GM12891 (cell line): ENCODE data around the gene MRGPRG.

Source experiments
- DNase-seq: peaks from one replicate; pipeline ENCODE4 v3.0.0; 2011; ENCODE audit warnings: low spot score; ENCODE audit not compliant: insufficient read length
- FAIRE-seq: peaks from 2 replicates; lab custom pipeline; 2011; peaks lifted over from hg19 to GRCh38; lab: Jason Lieb, UNC
- PAX5 ChIP-seq: IDR thresholded peaks from 2 replicates; pipeline ENCODE4 v1.6.1; 2011; ENCODE audit warnings: low read length, moderate library complexity, mild to moderate bottlenecking; ENCODE audit not compliant: insufficient read depth, severe bottlenecking
- POLR2A ChIP-seq: IDR thresholded peaks from 2 replicates; pipeline ENCODE4 v1.6.1; 2011; ENCODE audit warnings: low read depth, low read length, control low read depth
- POLR2AphosphoS5 ChIP-seq: IDR thresholded peaks from 2 replicates; pipeline ENCODE4 v1.6.1; 2011; ENCODE audit warnings: low read depth, low read length, control low read depth
- POU2F2 ChIP-seq: IDR thresholded peaks from 2 replicates; pipeline ENCODE4 v1.6.1; 2011; ENCODE audit warnings: low read depth, mild to moderate bottlenecking, control low read depth, low read length, moderate library complexity
- SPI1 ChIP-seq: IDR thresholded peaks from 2 replicates; pipeline ENCODE4 v1.6.1; 2011; ENCODE audit warnings: low read depth, low read length, control low read depth
- TAF1 ChIP-seq: IDR thresholded peaks from 2 replicates; pipeline ENCODE4 v1.6.1; 2011; ENCODE audit warnings: low read depth, low read length, control low read depth

The MRGPRG gene

DNA sequence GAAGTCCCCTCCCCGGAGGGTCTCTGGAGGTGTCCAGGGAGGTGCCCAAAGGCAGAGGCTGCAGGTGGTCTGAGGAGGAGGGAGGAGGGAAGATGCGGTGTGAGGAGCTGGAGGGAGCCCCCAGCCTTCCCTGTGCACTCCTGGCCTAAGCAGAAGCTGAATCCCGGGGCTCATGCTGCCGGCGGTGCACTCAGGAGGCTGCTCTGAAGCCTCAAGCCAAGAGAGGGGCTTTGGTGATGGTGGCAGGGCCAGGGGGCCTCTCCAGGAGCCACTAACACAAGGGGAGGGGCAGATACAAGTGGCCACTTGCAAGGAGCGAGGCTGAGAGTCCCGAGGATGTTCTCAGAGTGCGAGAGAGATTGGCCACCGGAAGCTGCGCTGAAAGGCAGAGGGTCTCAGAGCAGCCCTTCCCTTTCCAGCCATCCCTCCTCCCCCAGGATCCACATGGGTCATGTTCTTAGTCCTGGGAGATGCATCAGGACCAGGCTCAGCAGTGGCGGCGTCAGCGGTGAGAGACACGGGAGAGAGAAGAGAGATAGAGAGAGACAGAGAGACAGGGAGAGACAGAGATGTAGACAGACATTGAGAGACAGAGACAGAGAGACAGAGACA, 774 bp upstream of the MRGPRG start:
- TF ChIP-seq PAX5 = no peak
- no peak for TF ChIP-seq POLR2AphosphoS5
- TF ChIP-seq POU2F2 = no peak
- no peak for TF ChIP-seq TAF1
- TF ChIP-seq POLR2A = no peak
- TF ChIP-seq SPI1 = no peak
- no peak for FAIRE-seq
- DNase-seq = no peak

GRCh38 chr11:3217818-3218482, 663 bp downstream of the MRGPRG start:
- DNase-seq (no peak), FAIRE-seq (no peak)
- TF ChIP-seq POU2F2 (no peak), POLR2AphosphoS5 (no peak), PAX5 (no peak), POLR2A (no peak), SPI1 (no peak), TAF1 (no peak)

DNA sequence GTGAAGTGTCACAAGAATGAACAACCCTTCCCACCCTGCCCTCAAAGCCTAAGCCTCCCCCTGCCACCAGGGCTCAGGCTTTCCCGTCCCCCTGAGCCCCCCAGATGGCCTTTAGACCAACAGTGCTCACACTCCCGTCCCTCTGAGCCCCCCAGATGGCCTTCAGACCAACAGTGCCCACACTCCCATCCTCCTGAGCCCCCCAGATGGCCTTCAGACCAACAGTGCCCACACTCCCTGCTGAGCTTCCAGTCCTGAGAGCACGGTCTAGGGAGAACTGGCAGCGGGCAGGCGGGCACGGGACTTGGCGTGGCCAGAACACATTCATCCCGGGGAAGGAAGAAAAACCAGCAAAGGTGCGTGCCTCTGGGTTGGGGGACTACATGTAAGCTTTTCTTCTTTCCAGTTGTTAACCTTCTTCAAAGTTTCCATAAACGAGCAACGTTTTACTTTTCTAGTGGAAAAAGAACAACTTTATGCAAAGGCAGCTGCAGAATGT, 2.5 kb downstream of the MRGPRG start:
- no peak for DNase-seq
- TF ChIP-seq PAX5 (no peak), TAF1 (no peak), POLR2A (no peak), POLR2AphosphoS5 (no peak)
- no peak for FAIRE-seq

- DNase-seq (no peak), FAIRE-seq (no peak)
- TF ChIP-seq POLR2AphosphoS5 (no peak), PAX5 (no peak), POU2F2 (no peak), TAF1 (no peak), SPI1 (no peak), POLR2A (no peak)
Observed at GRCh38 chr11:3215346-3216026, 3.1 kb downstream of the MRGPRG start.

GRCh38 chr11:3214420-3214699, 4.3 kb downstream of the MRGPRG start:
- FAIRE-seq = no peak
- TF ChIP-seq TAF1 (no peak), PAX5 (no peak), POU2F2 (no peak)
- DNase-seq = no peak

GRCh38 chr11:3213659-3214419, 4.8 kb downstream of the MRGPRG start:
- no peak for TF ChIP-seq POU2F2
- no peak for TF ChIP-seq POLR2A
- no peak for TF ChIP-seq TAF1
- TF ChIP-seq PAX5 = no peak
- FAIRE-seq (no peak), DNase-seq (no peak)

GRCh38 chr11:3208272-3208671, 10.3 kb downstream of the MRGPRG start:
- DNase-seq (no peak), FAIRE-seq (no peak)
- TF ChIP-seq POU2F2 (no peak), POLR2AphosphoS5 (no peak), PAX5 (no peak), SPI1 (no peak), POLR2A (no peak), TAF1 (no peak)

DNA sequence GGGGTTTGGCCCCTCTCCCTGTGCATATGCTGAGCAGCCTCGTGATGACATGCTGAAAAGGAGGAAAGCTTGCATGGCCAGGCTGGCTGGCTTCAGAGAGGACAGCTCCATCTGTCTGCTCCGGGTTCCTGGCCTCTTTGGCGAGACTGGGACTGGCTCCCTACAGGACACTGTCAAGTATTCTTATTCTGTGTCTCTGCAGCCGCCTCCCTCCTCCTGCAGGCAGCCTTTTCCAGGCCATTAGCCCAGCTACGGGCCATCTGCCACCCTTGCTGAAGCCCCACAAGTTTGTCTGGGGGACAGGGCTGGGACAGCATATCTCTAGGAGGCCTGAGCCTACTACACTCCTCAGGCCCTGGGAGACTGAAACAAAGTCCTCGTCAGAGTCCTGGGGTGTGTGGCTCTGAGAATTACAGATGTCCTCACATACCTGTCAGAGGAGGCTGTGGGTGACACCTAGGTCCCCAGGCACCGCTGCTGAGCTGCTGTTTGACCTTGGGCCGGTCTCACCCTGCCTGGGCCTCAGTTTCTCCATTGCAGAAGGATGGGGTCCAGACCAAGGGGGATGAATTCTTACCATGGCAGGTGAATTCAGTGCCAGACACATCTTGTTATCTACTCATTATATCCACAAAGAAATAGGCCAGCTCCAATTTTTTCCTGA, 11.0 kb downstream of the MRGPRG start:
- DNase-seq (no peak), FAIRE-seq (no peak)
- TF ChIP-seq POLR2A (no peak), POU2F2 (no peak), POLR2AphosphoS5 (no peak), PAX5 (no peak)

DNA sequence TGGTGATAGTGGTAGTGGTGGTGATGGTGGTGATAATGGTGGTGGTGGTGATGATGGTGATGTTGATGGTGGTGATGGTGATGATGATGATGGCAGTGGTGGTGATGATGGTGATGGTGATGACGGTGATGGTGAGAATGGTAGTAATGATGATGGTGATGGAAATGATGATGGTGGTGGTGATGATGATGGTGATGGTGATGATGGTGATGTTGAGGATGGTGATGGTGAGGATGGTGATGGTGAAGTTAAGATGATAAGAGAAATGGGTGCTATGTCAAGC, 11.8 kb downstream of the MRGPRG start:
- no peak for DNase-seq
- FAIRE-seq = peak; percentile 81
- no peak for TF ChIP-seq POU2F2
- TF ChIP-seq TAF1 = no peak
- no peak for TF ChIP-seq POLR2A
- no peak for TF ChIP-seq PAX5
- TF ChIP-seq POLR2AphosphoS5 = no peak
- no peak for TF ChIP-seq SPI1
